GM06990 (cell line): ENCODE results near the gene ZNF280A.

Experiments used
- DNase-seq: peaks from one replicate; pipeline ENCODE4 v3.0.0-alpha.2; 2011; ENCODE audit not compliant: insufficient read length; ENCODE audit errors: extremely low read depth
- H3K27me3 ChIP-seq: replicated peaks from 2 replicates; pipeline ENCODE4 v1.6.0; 2011; ENCODE audit warnings: low read length; ENCODE audit not compliant: control insufficient read depth, insufficient read depth
- H3K36me3 ChIP-seq: 2 replicates; pipeline ENCODE4 v1.5.1; 2011; ENCODE audit warnings: low read length; ENCODE audit not compliant: control insufficient read depth, insufficient read depth
- H3K4me3 ChIP-seq: replicated peaks from 2 replicates; pipeline ENCODE4 v1.5.1; 2011; ENCODE audit warnings: low read depth, mild to moderate bottlenecking, control low read depth, low read length
- TF ChIP-seq, protein P1 (sequence below): IDR thresholded peaks from 2 replicates; pipeline ENCODE4 v1.5.1; 2011; ENCODE audit warnings: low read length, control low read depth, mild to moderate bottlenecking, inconsistent platforms; ENCODE audit not compliant: insufficient read depth, poor library complexity, severe bottlenecking

Gene ZNF280A

DNA sequence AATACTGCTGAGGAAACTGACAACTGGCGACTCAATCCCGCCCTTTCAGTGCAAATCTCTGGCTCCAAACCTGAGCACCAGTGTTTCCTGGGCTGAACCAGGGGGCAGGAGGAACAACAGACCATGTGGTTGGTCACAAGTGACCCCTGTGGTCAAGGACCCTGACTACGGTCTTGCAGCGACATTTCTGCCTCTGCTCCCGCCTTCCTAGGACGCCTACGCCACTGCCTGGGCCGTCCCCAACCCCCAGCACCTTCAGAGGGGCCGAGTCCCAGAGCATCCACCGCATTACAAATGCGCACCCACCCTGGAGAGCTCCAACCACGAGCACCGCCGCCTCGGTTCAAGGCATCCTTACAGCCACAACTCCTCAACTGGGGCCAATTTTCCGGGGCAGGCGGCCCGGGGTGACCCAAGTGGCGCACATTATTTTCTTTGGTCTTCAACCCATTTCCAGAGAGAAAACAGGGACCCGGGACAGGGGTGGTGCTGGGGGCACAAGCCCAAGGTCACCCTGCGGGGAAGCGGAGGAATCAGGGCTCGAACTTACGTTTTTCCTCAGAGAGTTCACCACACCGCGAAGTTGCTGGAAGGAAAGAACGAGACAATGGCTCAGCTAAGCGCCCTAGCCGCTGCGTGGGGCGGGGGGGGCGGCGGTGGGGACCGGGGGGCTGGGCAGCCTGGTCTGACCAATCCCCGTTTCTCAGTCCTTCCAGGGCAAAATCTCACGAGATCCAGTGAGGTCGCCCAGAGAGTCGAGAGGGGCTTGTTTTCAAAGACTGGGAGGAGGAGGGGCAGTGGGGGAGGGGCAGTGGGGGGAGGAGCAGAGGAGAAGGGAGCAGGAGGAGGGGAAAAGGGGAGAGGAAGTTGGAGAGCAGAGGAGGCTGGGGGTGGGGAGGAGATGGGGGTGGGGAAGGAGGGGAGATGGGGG is 37.2 kb upstream of the ZNF280A start:
- no peak for DNase-seq
- H3K36me3 ChIP-seq = no peaks in the 10 kb centered on the region
- TF ChIP-seq, protein P1, sequence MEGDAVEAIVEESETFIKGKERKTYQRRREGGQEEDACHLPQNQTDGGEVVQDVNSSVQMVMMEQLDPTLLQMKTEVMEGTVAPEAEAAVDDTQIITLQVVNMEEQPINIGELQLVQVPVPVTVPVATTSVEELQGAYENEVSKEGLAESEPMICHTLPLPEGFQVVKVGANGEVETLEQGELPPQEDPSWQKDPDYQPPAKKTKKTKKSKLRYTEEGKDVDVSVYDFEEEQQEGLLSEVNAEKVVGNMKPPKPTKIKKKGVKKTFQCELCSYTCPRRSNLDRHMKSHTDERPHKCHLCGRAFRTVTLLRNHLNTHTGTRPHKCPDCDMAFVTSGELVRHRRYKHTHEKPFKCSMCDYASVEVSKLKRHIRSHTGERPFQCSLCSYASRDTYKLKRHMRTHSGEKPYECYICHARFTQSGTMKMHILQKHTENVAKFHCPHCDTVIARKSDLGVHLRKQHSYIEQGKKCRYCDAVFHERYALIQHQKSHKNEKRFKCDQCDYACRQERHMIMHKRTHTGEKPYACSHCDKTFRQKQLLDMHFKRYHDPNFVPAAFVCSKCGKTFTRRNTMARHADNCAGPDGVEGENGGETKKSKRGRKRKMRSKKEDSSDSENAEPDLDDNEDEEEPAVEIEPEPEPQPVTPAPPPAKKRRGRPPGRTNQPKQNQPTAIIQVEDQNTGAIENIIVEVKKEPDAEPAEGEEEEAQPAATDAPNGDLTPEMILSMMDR = no peak
- H3K27me3 ChIP-seq = no peaks in the 10 kb centered on the region
- H3K4me3 ChIP-seq = no peak overlapping the region

DNA sequence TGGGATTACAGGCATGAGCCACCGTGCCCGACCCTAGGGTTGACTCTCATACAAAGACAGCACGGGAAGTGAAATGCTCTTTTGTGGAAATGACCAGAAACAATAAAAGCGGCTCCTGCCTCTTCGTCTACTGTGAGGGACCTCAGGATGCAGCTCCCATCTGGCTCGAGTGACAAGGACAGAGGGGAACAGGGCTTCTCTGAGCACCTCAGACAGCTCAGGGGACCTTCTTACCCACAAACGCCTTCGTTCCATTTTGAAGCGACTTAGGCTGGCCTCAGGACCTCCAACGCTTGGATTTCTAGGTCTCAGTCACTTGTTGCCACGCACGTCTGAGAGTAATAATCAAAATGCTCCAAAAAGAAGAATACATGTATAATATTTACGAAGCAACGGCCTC is 36.5 kb upstream of the ZNF280A start:
- H3K27me3 ChIP-seq = no peaks in the 10 kb centered on the region
- H3K4me3 ChIP-seq = no peak overlapping the region
- no peaks in the 10 kb centered on the region for H3K36me3 ChIP-seq
- TF ChIP-seq, protein P1 = no peak
- DNase-seq = no peak

DNA sequence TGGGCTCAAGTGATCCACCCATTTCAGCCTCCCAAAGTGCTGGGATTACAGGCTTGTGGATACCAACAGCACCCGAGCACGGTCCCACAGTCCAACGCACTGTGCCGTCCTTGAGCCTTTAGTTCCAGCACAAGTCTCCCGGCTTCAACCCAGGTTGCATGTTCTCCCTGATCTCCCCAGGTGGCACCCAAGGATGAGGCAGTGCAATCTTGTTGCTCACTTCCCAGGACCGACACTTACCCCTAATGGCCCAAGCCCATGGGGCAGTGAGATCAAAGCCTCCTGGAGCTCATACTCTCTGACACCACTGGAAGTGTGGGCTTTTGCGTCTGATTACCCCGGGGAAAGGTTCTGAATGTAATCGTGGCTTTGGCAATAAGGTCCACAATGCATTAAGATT is 35.5 kb upstream of the ZNF280A start:
- H3K36me3 ChIP-seq = no peaks in the 10 kb centered on the region
- TF ChIP-seq, protein P1 = no peak
- no peak for DNase-seq
- H3K27me3 ChIP-seq = no peaks in the 10 kb centered on the region
- H3K4me3 ChIP-seq = no peak overlapping the region

DNA sequence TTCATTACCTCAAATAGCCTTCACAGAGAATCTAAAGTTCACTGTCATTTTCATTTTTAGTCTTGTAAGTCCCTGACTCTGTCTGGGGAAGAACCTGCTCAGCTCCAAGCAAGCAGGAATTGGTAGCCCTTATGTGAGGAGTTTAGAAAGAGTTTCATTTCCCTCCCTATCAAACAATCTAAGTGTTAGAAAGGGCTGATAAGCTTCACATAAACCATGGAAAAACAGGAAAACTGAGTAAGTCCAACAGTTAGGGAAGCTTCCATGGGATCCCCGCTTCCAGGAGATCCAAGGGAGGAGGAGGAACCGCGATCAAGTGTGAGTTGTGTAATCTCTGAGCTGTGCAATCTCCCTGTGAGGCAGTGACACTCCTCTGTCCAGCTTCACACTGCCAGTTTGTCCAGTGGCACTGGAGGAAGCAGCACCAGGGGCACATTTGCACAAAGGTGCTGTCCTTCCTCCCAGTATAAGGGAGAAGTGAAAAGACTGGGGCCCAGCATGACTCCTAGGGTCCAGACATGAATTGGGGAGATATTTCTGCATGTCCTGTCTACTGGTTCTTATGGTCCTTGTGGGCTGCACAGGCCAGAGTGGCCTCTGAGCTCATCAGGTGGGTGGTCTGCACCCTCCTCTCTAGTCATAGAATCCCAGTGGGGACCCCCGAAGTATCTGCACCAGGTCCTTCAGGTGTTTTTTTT is 34.7 kb upstream of the ZNF280A start:
- no peaks in the 10 kb centered on the region for H3K27me3 ChIP-seq
- H3K36me3 ChIP-seq = no peaks in the 10 kb centered on the region
- no peak overlapping the region for H3K4me3 ChIP-seq
- DNase-seq = no peak
- TF ChIP-seq, protein P1 = no peak

DNA sequence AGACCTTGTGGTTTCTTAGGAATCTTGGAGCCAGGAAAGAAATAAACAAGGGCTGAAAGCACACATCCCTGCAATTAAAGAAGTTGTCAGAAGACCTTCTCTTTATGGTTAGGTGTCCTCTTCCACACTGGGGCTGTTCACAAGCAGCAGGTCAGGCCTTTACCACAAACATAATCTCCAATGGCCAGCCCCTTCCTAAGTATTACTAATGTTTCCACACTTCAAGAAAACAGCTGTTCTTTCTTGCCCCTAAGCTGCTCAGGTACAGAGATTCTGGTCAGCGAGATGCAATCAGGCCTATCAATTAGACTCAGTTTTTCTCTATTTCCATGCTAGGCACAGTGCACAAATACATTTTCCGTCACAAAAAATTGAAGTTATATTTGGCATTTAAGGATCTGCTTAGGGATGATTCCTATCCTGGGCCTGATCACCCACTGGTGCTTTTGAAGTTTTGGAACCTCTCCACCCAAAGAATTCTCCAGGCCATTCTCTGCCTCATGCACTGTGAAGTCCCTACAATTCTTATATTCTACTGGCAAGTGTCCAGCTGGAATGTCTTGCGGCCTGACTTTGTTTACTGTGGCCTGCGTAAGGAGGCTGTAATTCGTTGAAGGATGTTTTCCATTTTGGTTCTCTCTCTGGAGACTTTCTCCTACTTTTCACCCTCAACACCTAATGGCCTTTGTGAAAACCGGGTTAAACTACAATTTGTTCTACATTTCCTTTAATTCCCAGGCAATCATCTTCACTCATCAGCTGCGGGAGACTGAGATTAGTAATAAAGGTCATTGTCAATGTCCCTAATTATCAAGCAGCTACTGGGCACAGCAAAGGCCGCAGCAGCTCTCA is 33.9 kb upstream of the ZNF280A start:
- TF ChIP-seq, protein P1 = no peak
- H3K4me3 ChIP-seq = no peak overlapping the region
- H3K27me3 ChIP-seq = no peaks in the 10 kb centered on the region
- no peak for DNase-seq
- no peaks in the 10 kb centered on the region for H3K36me3 ChIP-seq
